ENCODE measurements around the gene SOX3. TPM values are rescaled to one million over a fixed set of nuclear protein-coding genes. Genes with fewer than 3 reads are reported as not detected.

Gene SOX3
- 0.32 and 0.42 TPM in 2 replicates for total RNA-seq
- polyA plus RNA-seq, result 0.24 TPM in 1 of 2 replicates, not detected in the other

- no peak for TF ChIP-seq CTCF (IDR thresholded peaks at IDR 0.05; ENCODE audit: low read depth, low read length)
- no peaks in the 10 kb centered on the region for H3K9me3 ChIP-seq (ENCODE audit: low read depth)
- H3K27me3 ChIP-seq, result peaks cover 99% of the 10 kb centered on the region
- DNase-seq (ENCODE audit: low read depth in 1 of 2, low spot score in 1 of 2), result no peak
- H3K27ac ChIP-seq, result no peak within 1 kb of the TSS
- no peaks in the 10 kb centered on the region for H3K4me1 ChIP-seq (ENCODE audit: low read depth)
- peak within 1 kb of the TSS; percentile 33 for H3K4me3 ChIP-seq
- H3K36me3 ChIP-seq, result no peaks in the 10 kb centered on the region
Observed at GRCh38 chrX:140504371-140505324, at the start of gene SOX3. SOX3 (minus strand) TSS chrX:140505069; CDS start chrX:140505060, 9 bp downstream.

- no peak overlapping the region for H3K4me3 ChIP-seq
Observed at GRCh38 chrX:140548985-140549384, 44.1 kb upstream of the SOX3 start.

GRCh38 chrX:140526171-140526570 lies 21.3 kb upstream of the SOX3 start:
- no peak for DNase-seq (ENCODE audit: low read depth in 1 of 2, low spot score in 1 of 2)
- no peak overlapping the region for H3K4me3 ChIP-seq
- H3K27ac ChIP-seq, result no peak overlapping the region
- no peaks in the 10 kb centered on the region for H3K36me3 ChIP-seq
- H3K4me1 ChIP-seq (ENCODE audit: low read depth), result no peaks in the 10 kb centered on the region
- TF ChIP-seq CTCF (IDR thresholded peaks at IDR 0.05; ENCODE audit: low read depth, low read length), result no peak
- H3K27me3 ChIP-seq, result peaks cover 2% of the 10 kb centered on the region
- no peaks in the 10 kb centered on the region for H3K9me3 ChIP-seq (ENCODE audit: low read depth)

More at GRCh38 chrX:140548985-140549384, 44.1 kb upstream of the SOX3 start:
- no peak for TF ChIP-seq CTCF (IDR thresholded peaks at IDR 0.05; ENCODE audit: low read depth, low read length)
- DNase-seq (ENCODE audit: low read depth in 1 of 2, low spot score in 1 of 2), result no peak
- no peaks in the 10 kb centered on the region for H3K27me3 ChIP-seq
- no peak overlapping the region for H3K27ac ChIP-seq
- H3K9me3 ChIP-seq (ENCODE audit: low read depth), result no peaks in the 10 kb centered on the region
- no peaks in the 10 kb centered on the region for H3K4me1 ChIP-seq (ENCODE audit: low read depth)
- no peaks in the 10 kb centered on the region for H3K36me3 ChIP-seq

- peak in 1 of 2 donors; percentile 34 for DNase-seq (ENCODE audit: low read depth in 1 of 2, low spot score in 1 of 2)
- no peak for TF ChIP-seq CTCF (IDR thresholded peaks at IDR 0.05; ENCODE audit: low read depth, low read length)
- Histone ChIP-seq H3K4me3 (no peak overlapping the region), H3K36me3 (no peaks in the 10 kb centered on the region), H3K4me1 (ENCODE audit: low read depth) (no peaks in the 10 kb centered on the region), H3K9me3 (ENCODE audit: low read depth) (no peaks in the 10 kb centered on the region), H3K27ac (no peak overlapping the region), H3K27me3 (peaks cover 2% of the 10 kb centered on the region)
Observed at GRCh38 chrX:140525448-140525847, 20.6 kb upstream of the SOX3 start.

- Histone ChIP-seq H3K27me3 (peaks cover 2% of the 10 kb centered on the region), H3K27ac (no peak overlapping the region), H3K9me3 (ENCODE audit: low read depth) (no peaks in the 10 kb centered on the region), H3K36me3 (no peaks in the 10 kb centered on the region), H3K4me3 (no peak overlapping the region), H3K4me1 (ENCODE audit: low read depth) (no peaks in the 10 kb centered on the region)
- peak in 1 of 2 donors; percentile 39 for DNase-seq (ENCODE audit: low read depth in 1 of 2, low spot score in 1 of 2)
- no peak for TF ChIP-seq CTCF (IDR thresholded peaks at IDR 0.05; ENCODE audit: low read depth, low read length)
Observed at GRCh38 chrX:140524556-140524955, 19.7 kb upstream of the SOX3 start.
